Neural progenitor cell (in vitro differentiated cells): ENCODE measurements around the gene MRPL27. TPM values are rescaled to one million over a fixed set of nuclear protein-coding genes. Genes with fewer than 3 reads are reported as not detected.
"Not testable (repeated sequence)": the region's sequence is repeated elsewhere in the genome, so short reads cannot be mapped to it uniquely, and the experiment has no call there.

Source experiments
- DNase-seq: peaks from one replicate; pipeline ENCODE4 v3.0.0-alpha.2; 2016; ENCODE audit warnings: low spot score
- H2AFZ ChIP-seq: fragments of 200-600 bp; sonication (generic); replicated peaks from 2 replicates; pipeline ENCODE4 v1.6.1; 2016; ENCODE audit warnings: antibody characterized with exemption
- H3F3A ChIP-seq: fragments of 200-600 bp; sonication (generic); 2 replicates; pipeline ENCODE4 v1.6.1; 2016; ENCODE audit warnings: antibody characterized with exemption, low read depth
- H3K27ac ChIP-seq: fragments of 200-600 bp; sonication (generic); 2 replicates; pipeline ENCODE4 v1.5.1; 2016; ENCODE audit warnings: mild to moderate bottlenecking
- H3K27me3 ChIP-seq: fragments of 200-600 bp; sonication (generic); 2 replicates; pipeline ENCODE4 v1.6.1; 2016; ENCODE audit warnings: mild to moderate bottlenecking, moderate library complexity
- H3K36me3 ChIP-seq: fragments of 200-600 bp; sonication (generic); 2 replicates; pipeline ENCODE4 v1.5.1; 2016
- H3K4me1 ChIP-seq: fragments of 200-600 bp; sonication (generic); 2 replicates; pipeline ENCODE4 v1.6.1; 2016; ENCODE audit warnings: mixed run types
- H3K4me2 ChIP-seq: fragments of 200-600 bp; sonication (generic); 2 replicates; pipeline ENCODE4 v1.6.1; 2016
- H3K4me3 ChIP-seq: fragments of 200-600 bp; sonication (generic); 2 replicates; pipeline ENCODE4 v1.5.1; 2016
- H3K79me2 ChIP-seq: fragments of 200-600 bp; sonication (generic); 2 replicates; pipeline ENCODE4 v1.6.1; 2016; ENCODE audit warnings: low read depth
- H3K9ac ChIP-seq: fragments of 200-600 bp; sonication (generic); 2 replicates; pipeline ENCODE4 v1.6.1; 2016
- H3K9me3 ChIP-seq: fragments of 200-600 bp; sonication (generic); 2 replicates; pipeline ENCODE4 v1.5.1; 2016; ENCODE audit warnings: low read depth
- H4K20me1 ChIP-seq: fragments of 200-600 bp; sonication (generic); 2 replicates; pipeline ENCODE4 v1.6.1; 2016; ENCODE audit warnings: low read depth
- H3K27ac Mint-ChIP-seq: 3 replicates; pipeline ENCODE4 v1.8.0; 2021; ENCODE audit warnings: mixed read lengths
- H3K27me3 Mint-ChIP-seq: 2 replicates; pipeline ENCODE4 v1.8.0; 2022; ENCODE audit warnings: low read depth, mild to moderate bottlenecking, inconsistent platforms, moderate library complexity, mixed read lengths; ENCODE audit not compliant: insufficient read depth
- H3K36me3 Mint-ChIP-seq: 3 replicates; pipeline ENCODE4 v1.8.0; 2021; ENCODE audit warnings: mixed read lengths
- H3K4me1 Mint-ChIP-seq: 3 replicates; pipeline ENCODE4 v1.8.0; 2021; ENCODE audit warnings: mixed read lengths
- H3K4me3 Mint-ChIP-seq: 3 replicates; pipeline ENCODE4 v1.8.0; 2021; ENCODE audit warnings: mild to moderate bottlenecking, moderate library complexity, mixed read lengths
- H3K9me3 Mint-ChIP-seq: 3 replicates; pipeline ENCODE4 v1.8.0; 2020; ENCODE audit warnings: mixed read lengths
- EZH2 ChIP-seq: fragments of 200-600 bp; sonication (generic); IDR thresholded peaks from 2 replicates; pipeline ENCODE4 v1.6.1; 2017; ENCODE audit warnings: antibody characterized with exemption, mild to moderate bottlenecking, moderate library complexity
- EZH2phosphoT487 ChIP-seq: fragments of 200-600 bp; sonication (generic); IDR thresholded peaks from 2 replicates; pipeline ENCODE4 v1.6.1; 2017; ENCODE audit warnings: antibody characterized with exemption
- total RNA-seq: library from RNA; depleted of rRNA; stranded (reverse); fragments of >200 nt; gene quantifications from 2 replicates; pipeline ENCODE4 v1.2.3, GENCODE V29; 2015; ENCODE audit warnings: low replicate concordance
- TF ChIP-seq, protein P1 (sequence below): fragments of 200-600 bp; sonication (generic); IDR thresholded peaks from 2 replicates; pipeline ENCODE4 v1.5.1; 2017; ENCODE audit warnings: antibody characterized with exemption, mild to moderate bottlenecking

The MRPL27 gene
- total RNA-seq, 1 donor from 2014 or later, result 39.1 TPM

DNA sequence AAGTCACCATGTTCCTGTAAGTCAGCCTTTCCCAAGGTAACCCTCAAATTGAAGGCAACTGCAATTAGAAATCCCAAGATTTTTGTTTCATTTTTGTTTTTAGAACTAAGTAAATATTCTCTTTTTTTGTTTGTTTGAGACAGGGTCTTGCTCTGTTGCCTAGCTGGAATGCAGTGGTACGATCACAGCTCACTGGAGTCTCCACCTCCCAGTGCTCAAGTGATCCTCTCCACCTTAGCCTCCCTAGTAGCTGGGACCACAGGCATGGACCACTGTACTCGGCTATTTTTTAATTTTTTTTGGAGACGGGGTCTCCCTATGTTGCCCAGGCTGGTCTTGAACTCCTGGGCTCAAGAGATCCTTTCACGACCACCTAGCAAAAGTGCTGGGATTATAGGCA, 34.9 kb upstream of the MRPL27 start:
- Histone ChIP-seq H3F3A (no peaks in the 10 kb centered on the region), H3K27ac (no peak overlapping the region), H3K9ac (no peak overlapping the region), H3K79me2 (no peaks in the 10 kb centered on the region), H3K36me3 (no peaks in the 10 kb centered on the region), H3K9me3 (no peaks in the 10 kb centered on the region), H3K27me3 (no peaks in the 10 kb centered on the region), H3K4me1 (no peaks in the 10 kb centered on the region), H2AFZ (no peak overlapping the region), H3K4me2 (no peak overlapping the region), H3K4me3 (no peak overlapping the region), H4K20me1 (no peaks in the 10 kb centered on the region)
- Mint-ChIP-seq H3K4me3 (no peak overlapping the region), H3K36me3 (no peaks in the 10 kb centered on the region), H3K27ac (no peak overlapping the region), H3K4me1 (no peaks in the 10 kb centered on the region), H3K27me3 (peaks cover 9% of the 10 kb centered on the region), H3K9me3 (no peaks in the 10 kb centered on the region)
- no peak for DNase-seq
- TF ChIP-seq EZH2phosphoT487 (no peak), EZH2 (no peak)
- TF ChIP-seq, protein P1, sequence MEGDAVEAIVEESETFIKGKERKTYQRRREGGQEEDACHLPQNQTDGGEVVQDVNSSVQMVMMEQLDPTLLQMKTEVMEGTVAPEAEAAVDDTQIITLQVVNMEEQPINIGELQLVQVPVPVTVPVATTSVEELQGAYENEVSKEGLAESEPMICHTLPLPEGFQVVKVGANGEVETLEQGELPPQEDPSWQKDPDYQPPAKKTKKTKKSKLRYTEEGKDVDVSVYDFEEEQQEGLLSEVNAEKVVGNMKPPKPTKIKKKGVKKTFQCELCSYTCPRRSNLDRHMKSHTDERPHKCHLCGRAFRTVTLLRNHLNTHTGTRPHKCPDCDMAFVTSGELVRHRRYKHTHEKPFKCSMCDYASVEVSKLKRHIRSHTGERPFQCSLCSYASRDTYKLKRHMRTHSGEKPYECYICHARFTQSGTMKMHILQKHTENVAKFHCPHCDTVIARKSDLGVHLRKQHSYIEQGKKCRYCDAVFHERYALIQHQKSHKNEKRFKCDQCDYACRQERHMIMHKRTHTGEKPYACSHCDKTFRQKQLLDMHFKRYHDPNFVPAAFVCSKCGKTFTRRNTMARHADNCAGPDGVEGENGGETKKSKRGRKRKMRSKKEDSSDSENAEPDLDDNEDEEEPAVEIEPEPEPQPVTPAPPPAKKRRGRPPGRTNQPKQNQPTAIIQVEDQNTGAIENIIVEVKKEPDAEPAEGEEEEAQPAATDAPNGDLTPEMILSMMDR, result no peak

DNA sequence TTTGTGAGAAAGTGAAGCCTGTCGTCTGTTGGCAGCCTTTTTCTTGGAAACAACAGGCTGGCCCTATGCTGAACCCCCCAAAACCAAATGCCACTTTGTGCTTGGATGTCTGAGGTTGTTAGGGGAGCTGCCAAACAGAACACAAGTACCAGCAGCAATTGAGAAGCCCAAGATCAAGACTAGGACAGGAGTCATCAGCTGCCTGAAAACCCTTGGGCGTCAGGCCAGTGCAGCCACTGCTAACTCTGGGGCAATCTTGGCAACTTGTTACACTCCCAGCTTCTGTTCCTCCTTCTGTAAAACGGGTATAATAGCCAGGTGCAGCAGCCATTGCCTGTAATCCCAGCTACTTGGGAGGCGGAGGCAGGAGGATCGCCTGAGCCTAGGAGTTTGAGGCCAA, 33.6 kb upstream of the MRPL27 start:
- Mint-ChIP-seq H3K9me3 (no peaks in the 10 kb centered on the region), H3K27ac (no peak overlapping the region), H3K36me3 (no peaks in the 10 kb centered on the region), H3K4me3 (no peak overlapping the region), H3K27me3 (peaks cover 6% of the 10 kb centered on the region), H3K4me1 (no peaks in the 10 kb centered on the region)
- Histone ChIP-seq H3K27ac (no peak overlapping the region), H3K4me3 (no peak overlapping the region), H3F3A (no peaks in the 10 kb centered on the region), H3K36me3 (no peaks in the 10 kb centered on the region), H2AFZ (no peak overlapping the region), H3K79me2 (no peaks in the 10 kb centered on the region), H3K4me1 (no peaks in the 10 kb centered on the region), H4K20me1 (no peaks in the 10 kb centered on the region), H3K9me3 (no peaks in the 10 kb centered on the region), H3K4me2 (no peak overlapping the region), H3K27me3 (no peaks in the 10 kb centered on the region), H3K9ac (no peak overlapping the region)
- TF ChIP-seq EZH2phosphoT487 (no peak), EZH2 (no peak)
- TF ChIP-seq, protein P1, result no peak
- DNase-seq, result no peak

DNA sequence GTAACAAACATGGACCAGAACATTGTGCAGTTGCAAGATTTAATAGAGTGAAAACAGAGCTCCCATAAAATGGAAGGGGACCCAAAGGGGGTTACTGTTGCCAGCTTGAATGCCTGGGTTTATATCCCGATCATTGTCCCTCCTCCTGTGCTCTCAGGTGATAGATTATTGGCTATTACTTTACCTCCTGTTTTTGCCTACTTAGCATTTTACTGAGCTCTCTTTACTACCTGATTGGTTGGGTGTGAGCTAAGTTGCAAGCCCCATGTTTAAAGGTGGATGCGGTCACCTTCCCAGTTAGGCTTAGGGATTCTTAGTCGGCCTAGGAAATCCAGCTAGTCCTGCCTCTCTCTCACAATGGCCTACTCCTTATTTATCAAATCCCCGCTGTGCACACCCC, 32.4 kb upstream of the MRPL27 start:
- H3K9me3 Mint-ChIP-seq, H4K20me1 ChIP-seq, H3K4me3 Mint-ChIP-seq, H3K4me1 ChIP-seq, H3K79me2 ChIP-seq, H3K27ac ChIP-seq, H3K4me3 ChIP-seq, H3K4me2 ChIP-seq, H3K27me3 Mint-ChIP-seq, H3K9me3 ChIP-seq, H3K36me3 ChIP-seq, H3K4me1 Mint-ChIP-seq, H3F3A ChIP-seq, DNase-seq, H3K27me3 ChIP-seq, H3K9ac ChIP-seq, H3K27ac Mint-ChIP-seq, H3K36me3 Mint-ChIP-seq: not testable (repeated sequence)
- H2AFZ ChIP-seq, result peak overlapping the region; percentile 72

DNA sequence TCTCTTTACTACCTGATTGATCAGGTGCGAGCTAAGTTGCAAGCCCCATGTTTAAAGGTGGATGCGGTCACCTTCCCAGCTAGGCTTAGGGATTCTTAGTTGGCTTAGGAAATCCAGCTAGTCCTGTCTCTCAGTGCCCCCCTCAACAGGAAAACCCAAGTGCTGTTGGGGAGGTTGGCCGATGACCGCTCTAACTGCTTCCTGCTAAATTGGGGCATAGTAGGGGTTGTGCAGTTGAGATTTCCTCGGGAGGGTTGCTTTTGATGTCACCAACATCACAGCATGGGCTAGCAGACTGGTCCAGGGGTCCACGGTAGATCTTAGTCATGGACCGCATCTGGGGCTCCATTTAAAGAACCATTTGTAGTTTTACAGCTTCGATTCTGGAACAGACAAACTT, 26.6 kb upstream of the MRPL27 start:
- H3K27me3 ChIP-seq, H3K4me2 ChIP-seq, H3K9me3 Mint-ChIP-seq, H3K27me3 Mint-ChIP-seq, H3K27ac Mint-ChIP-seq, H3K4me1 ChIP-seq, H2AFZ ChIP-seq, H3K36me3 ChIP-seq, H3K36me3 Mint-ChIP-seq, H3K9ac ChIP-seq, DNase-seq, H3K27ac ChIP-seq, H3K4me3 ChIP-seq, H3F3A ChIP-seq, H3K9me3 ChIP-seq, H3K4me3 Mint-ChIP-seq: not testable (repeated sequence)
- H3K4me1 Mint-ChIP-seq, result peaks cover 17% of the 10 kb centered on the region
- H3K79me2 ChIP-seq, result peaks cover 26% of the 10 kb centered on the region
- H4K20me1 ChIP-seq, result peaks cover 19% of the 10 kb centered on the region

DNA sequence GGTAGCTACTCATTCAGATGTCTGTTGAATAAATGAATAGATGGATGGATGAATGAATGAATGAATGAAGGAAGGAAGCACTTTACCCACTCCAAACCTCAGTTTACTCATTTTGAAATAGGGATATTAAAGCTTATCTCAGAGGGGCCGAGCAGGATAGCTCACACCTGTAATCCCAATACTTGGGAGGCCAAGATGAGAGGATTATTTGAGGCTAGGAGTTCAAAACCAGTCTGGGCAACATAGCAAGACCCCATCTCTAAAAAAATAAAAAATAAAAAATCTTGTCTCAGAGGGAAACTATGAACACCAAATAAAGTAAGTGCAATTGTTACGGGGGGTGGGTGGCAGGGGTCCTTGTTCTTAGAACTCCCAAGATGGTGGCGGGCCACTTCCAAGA, 25.7 kb upstream of the MRPL27 start:
- H3K27ac ChIP-seq, H3K27me3 ChIP-seq, H3K36me3 ChIP-seq, H3K4me1 ChIP-seq, H3K27ac Mint-ChIP-seq, H3K9ac ChIP-seq, H3K9me3 Mint-ChIP-seq, DNase-seq, H3K27me3 Mint-ChIP-seq, H3K36me3 Mint-ChIP-seq, H3K4me3 ChIP-seq, H3K4me2 ChIP-seq, H3K9me3 ChIP-seq, H3F3A ChIP-seq: not testable (repeated sequence)
- H3K4me1 Mint-ChIP-seq, result peaks cover 17% of the 10 kb centered on the region
- peaks cover 26% of the 10 kb centered on the region for H3K79me2 ChIP-seq
- peaks cover 19% of the 10 kb centered on the region for H4K20me1 ChIP-seq
- H2AFZ ChIP-seq, result peak overlapping the region; percentile 98
- H3K4me3 Mint-ChIP-seq, result peak overlapping the region; percentile 57
